ENCODE results near the gene SGPL1. TPM values are rescaled to one million over a fixed set of nuclear protein-coding genes. Genes with fewer than 3 reads are reported as not detected.

Gene SGPL1
- total RNA-seq, 5 donors from 2014 or later (not counting 1 experiment from before 2014, with no cell fraction given): 25.0 to 36.8 (median 27.9) TPM

DNA sequence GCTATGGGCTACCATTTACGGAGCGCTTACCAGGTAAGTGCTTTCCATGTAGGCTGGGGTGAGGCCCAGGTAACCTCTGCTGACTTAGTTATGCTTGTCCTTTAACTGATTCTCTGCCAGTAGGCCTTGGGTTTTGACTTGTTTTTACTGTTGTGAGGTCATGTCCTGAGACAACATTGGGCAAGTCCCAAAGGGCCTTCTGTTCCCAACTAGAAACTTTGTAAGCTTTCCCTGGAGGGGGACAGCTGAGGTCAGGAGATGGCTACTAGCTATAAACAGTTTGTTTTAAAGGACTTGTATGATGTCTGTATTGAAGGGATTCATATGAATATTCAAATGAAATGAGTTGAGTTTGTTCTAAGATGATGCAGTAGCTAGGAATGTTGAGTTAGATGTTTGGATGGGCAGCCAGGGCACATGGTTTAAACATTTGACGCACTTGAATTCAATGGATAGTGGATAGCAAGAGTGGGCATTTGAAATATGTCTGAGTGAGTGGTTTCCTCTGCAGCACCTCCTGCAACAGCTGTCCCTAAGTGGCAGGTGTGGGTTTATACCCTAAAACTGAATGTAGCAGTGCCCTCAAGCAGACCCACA lies 10.0 kb upstream of the SGPL1 start:
- ATAC-seq (replicated peaks in 1 of 4) (no peak), DNase-seq (no peak)
- H3K27me3 ChIP-seq (replicated peaks in 1 of 2; ENCODE audit: control insufficient read depth in 2 of 2, extremely low read depth in 1 of 2, insufficient read depth in 2 of 2, low read length in 1 of 2): peaks cover 0 to 6% of the 10 kb centered on the region in 2 experiments
- no peaks in the 10 kb centered on the region for H3K9me3 Mint-ChIP-seq
- H3K4me1 ChIP-seq (ENCODE audit: control insufficient read depth in 1 of 2, extremely low read depth in 1 of 2, insufficient read depth in 2 of 2, low read length in 2 of 2): no peaks in the 10 kb centered on the region
- no peaks in the 10 kb centered on the region for H3K4me1 Mint-ChIP-seq
- no peak overlapping the region for H3K27ac ChIP-seq (ENCODE audit: low read length)
- H3K9me3 ChIP-seq: no peaks in the 10 kb centered on the region
- H3K4me3 Mint-ChIP-seq: no peak overlapping the region
- H3K27ac Mint-ChIP-seq: no peak overlapping the region
- H3K27me3 Mint-ChIP-seq: peaks cover 12 to 25% of the 10 kb centered on the region in 2 donors
- ChIA-PET POLR2A (no interaction called here), CTCF (interaction anchor here (0.7 to 1.1 kb wide), 3 partner anchors 85 to 538 kb away, joined by 3 read pairs; no protein-coding TSS in a partner anchor)
- peaks cover 3% of the 10 kb centered on the region for H3K36me3 Mint-ChIP-seq
- H3K36me3 ChIP-seq (ENCODE audit: control insufficient read depth in 2 of 2, extremely low read depth in 1 of 2, insufficient read depth in 1 of 2, low read length in 1 of 2): no peaks in the 10 kb centered on the region
- WGBS (ENCODE audit: insufficient coverage): 100% methylated on average over 3 of the region's 3 CpGs
- no peak overlapping the region for H3K4me3 ChIP-seq (ENCODE audit: control insufficient read depth in 1 of 2, extremely low read depth in 1 of 2, low read length in 1 of 2)

GRCh38 chr10:70806841-70807240 lies 8.9 kb upstream of the SGPL1 start:
- POLR2A ChIA-PET: interaction anchor here in 1 of 2 donors (0.6 kb wide), 1 partner anchor 21 kb away, joined by 3 read pairs; no protein-coding TSS in a partner anchor
- H3K4me3 ChIP-seq (ENCODE audit: control insufficient read depth in 1 of 2, extremely low read depth in 1 of 2, low read length in 1 of 2): no peak overlapping the region
- H3K4me1 Mint-ChIP-seq: peaks cover 0 to 2% (median 0%) of the 10 kb centered on the region in 3 donors
- H3K9me3 Mint-ChIP-seq: no peaks in the 10 kb centered on the region
- H3K4me3 Mint-ChIP-seq: no peak overlapping the region
- peaks cover 0 to 3% of the 10 kb centered on the region in 2 experiments for H3K27me3 ChIP-seq (replicated peaks in 1 of 2; ENCODE audit: control insufficient read depth in 2 of 2, extremely low read depth in 1 of 2, insufficient read depth in 2 of 2, low read length in 1 of 2)
- H3K36me3 ChIP-seq (ENCODE audit: control insufficient read depth in 2 of 2, extremely low read depth in 1 of 2, insufficient read depth in 1 of 2, low read length in 1 of 2): no peaks in the 10 kb centered on the region
- CTCF ChIA-PET: no interaction called here
- H3K4me1 ChIP-seq (ENCODE audit: control insufficient read depth in 1 of 2, extremely low read depth in 1 of 2, insufficient read depth in 2 of 2, low read length in 2 of 2): no peaks in the 10 kb centered on the region
- ATAC-seq (replicated peaks in 1 of 4) (no peak), DNase-seq (no peak)
- H3K36me3 Mint-ChIP-seq: peaks cover 3% of the 10 kb centered on the region
- H3K27ac Mint-ChIP-seq: no peak overlapping the region
- WGBS (ENCODE audit: insufficient coverage): 100% methylated on average over 1 of the region's 1 CpG
- H3K27ac ChIP-seq (ENCODE audit: low read length): no peak overlapping the region
- peaks cover 12 to 23% of the 10 kb centered on the region in 2 donors for H3K27me3 Mint-ChIP-seq
- no peaks in the 10 kb centered on the region for H3K9me3 ChIP-seq

DNA sequence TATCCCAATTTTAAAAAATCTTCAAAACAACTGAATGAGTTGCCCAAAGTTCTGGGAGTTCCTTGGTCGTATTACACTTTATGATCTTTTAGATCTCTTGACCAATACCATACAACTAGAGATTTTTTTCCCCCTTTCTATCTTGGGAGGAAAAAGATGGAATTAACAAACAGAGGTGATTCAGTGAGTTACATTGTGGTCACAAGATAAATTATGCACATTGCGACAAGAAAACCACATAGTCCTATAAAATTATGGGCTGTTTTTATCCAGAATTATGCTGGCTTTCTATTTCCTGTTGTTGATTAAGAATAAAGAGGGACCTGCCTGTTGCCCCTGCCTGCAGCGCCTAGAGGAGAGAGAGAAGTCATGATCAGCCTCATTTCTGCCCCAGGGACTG lies 8.2 kb upstream of the SGPL1 start:
- Mint-ChIP-seq H3K27me3 (peaks cover 12 to 18% of the 10 kb centered on the region in 2 donors), H3K4me1 (peaks cover 0 to 2% (median 0%) of the 10 kb centered on the region in 3 donors), H3K36me3 (peaks cover 3% of the 10 kb centered on the region), H3K4me3 (no peak overlapping the region), H3K9me3 (no peaks in the 10 kb centered on the region), H3K27ac (no peak overlapping the region)
- no peak overlapping the region for H3K27ac ChIP-seq (ENCODE audit: low read length)
- no peak overlapping the region for H3K4me3 ChIP-seq (ENCODE audit: control insufficient read depth in 1 of 2, extremely low read depth in 1 of 2, low read length in 1 of 2)
- peaks cover 0 to 3% of the 10 kb centered on the region in 2 experiments for H3K27me3 ChIP-seq (replicated peaks in 1 of 2; ENCODE audit: control insufficient read depth in 2 of 2, extremely low read depth in 1 of 2, insufficient read depth in 2 of 2, low read length in 1 of 2)
- CTCF ChIA-PET: no interaction called here
- POLR2A ChIA-PET: interaction anchor here in 1 of 2 donors (0.6 kb wide), 1 partner anchor 20 kb away, joined by 3 read pairs; no protein-coding TSS in a partner anchor
- DNase-seq: no peak
- no CpG with 5 or more reads among the region's 3 CpGs for WGBS (ENCODE audit: insufficient coverage)
- no peaks in the 10 kb centered on the region for H3K4me1 ChIP-seq (ENCODE audit: control insufficient read depth in 1 of 2, extremely low read depth in 1 of 2, insufficient read depth in 2 of 2, low read length in 2 of 2)
- no peak for ATAC-seq (replicated peaks in 1 of 4)
- no peaks in the 10 kb centered on the region for H3K9me3 ChIP-seq
- H3K36me3 ChIP-seq (ENCODE audit: control insufficient read depth in 2 of 2, extremely low read depth in 1 of 2, insufficient read depth in 1 of 2, low read length in 1 of 2): no peaks in the 10 kb centered on the region

GRCh38 chr10:70809011-70809611 lies 6.6 kb upstream of the SGPL1 start:
- DNase-seq (no peak), ATAC-seq (replicated peaks in 1 of 4) (no peak)
- no peak overlapping the region for H3K4me3 Mint-ChIP-seq
- H3K27ac ChIP-seq (ENCODE audit: low read length): no peak overlapping the region
- no peaks in the 10 kb centered on the region for H3K9me3 ChIP-seq
- peaks cover 0 to 3% of the 10 kb centered on the region in 2 experiments for H3K27me3 ChIP-seq (replicated peaks in 1 of 2; ENCODE audit: control insufficient read depth in 2 of 2, extremely low read depth in 1 of 2, insufficient read depth in 2 of 2, low read length in 1 of 2)
- ChIA-PET POLR2A (no interaction called here), CTCF (no interaction called here)
- peaks cover 8 to 12% of the 10 kb centered on the region in 2 donors for H3K27me3 Mint-ChIP-seq
- H3K4me3 ChIP-seq (ENCODE audit: control insufficient read depth in 1 of 2, extremely low read depth in 1 of 2, low read length in 1 of 2): no peak overlapping the region
- H3K4me1 Mint-ChIP-seq: peaks cover under 1 to 4% (median 1%) of the 10 kb centered on the region in 3 donors
- no peak overlapping the region for H3K27ac Mint-ChIP-seq
- WGBS (ENCODE audit: insufficient coverage): 86% methylated on average over 4 of the region's 6 CpGs
- no peaks in the 10 kb centered on the region for H3K9me3 Mint-ChIP-seq
- H3K4me1 ChIP-seq (ENCODE audit: control insufficient read depth in 1 of 2, extremely low read depth in 1 of 2, insufficient read depth in 2 of 2, low read length in 2 of 2): no peaks in the 10 kb centered on the region
- H3K36me3 Mint-ChIP-seq: peaks cover 3% of the 10 kb centered on the region
- no peaks in the 10 kb centered on the region for H3K36me3 ChIP-seq (ENCODE audit: control insufficient read depth in 2 of 2, extremely low read depth in 1 of 2, insufficient read depth in 1 of 2, low read length in 1 of 2)

DNA sequence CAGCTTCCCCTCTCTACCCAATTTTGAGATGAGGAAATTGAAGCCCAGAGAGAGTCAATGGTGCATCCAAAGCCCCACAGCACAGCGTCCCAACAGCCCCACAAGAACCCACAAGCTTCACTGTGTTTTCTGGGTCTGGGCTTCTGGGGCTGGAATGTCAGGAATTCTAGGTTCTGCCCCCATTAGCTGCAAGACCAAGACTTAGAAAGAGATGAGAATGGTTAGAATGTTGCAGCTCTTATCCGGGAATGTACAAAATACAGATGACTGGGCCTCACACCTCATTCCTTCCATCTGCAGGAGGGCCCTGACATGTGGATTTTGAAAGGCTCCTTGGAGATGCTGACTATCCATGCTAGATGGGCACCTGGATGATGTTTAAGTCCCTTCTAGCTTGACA lies 6.0 kb upstream of the SGPL1 start:
- Histone ChIP-seq H3K4me3 (ENCODE audit: control insufficient read depth in 1 of 2, extremely low read depth in 1 of 2, low read length in 1 of 2) (no peak overlapping the region), H3K36me3 (ENCODE audit: control insufficient read depth in 2 of 2, extremely low read depth in 1 of 2, insufficient read depth in 1 of 2, low read length in 1 of 2) (no peaks in the 10 kb centered on the region), H3K9me3 (no peaks in the 10 kb centered on the region), H3K27me3 (replicated peaks in 1 of 2; ENCODE audit: control insufficient read depth in 2 of 2, extremely low read depth in 1 of 2, insufficient read depth in 2 of 2, low read length in 1 of 2) (peaks cover 0 to 3% of the 10 kb centered on the region in 2 experiments), H3K4me1 (ENCODE audit: control insufficient read depth in 1 of 2, extremely low read depth in 1 of 2, insufficient read depth in 2 of 2, low read length in 2 of 2) (no peaks in the 10 kb centered on the region), H3K27ac (ENCODE audit: low read length) (no peak overlapping the region)
- ChIA-PET CTCF (interaction anchor here in 1 of 2 donors (0.7 kb wide), 1 partner anchor 71 kb away, joined by 3 read pairs; no protein-coding TSS in a partner anchor), POLR2A (no interaction called here)
- Mint-ChIP-seq H3K9me3 (no peaks in the 10 kb centered on the region), H3K27ac (no peak overlapping the region), H3K27me3 (peaks cover 7 to 11% of the 10 kb centered on the region in 2 donors), H3K36me3 (peaks cover 3% of the 10 kb centered on the region), H3K4me3 (no peak overlapping the region), H3K4me1 (peaks cover 6 to 10% (median 8%) of the 10 kb centered on the region in 3 donors)
- DNase-seq: no peak
- no peak for ATAC-seq (replicated peaks in 1 of 4)
- WGBS (ENCODE audit: insufficient coverage): no CpG with 5 or more reads among the region's 2 CpGs

DNA sequence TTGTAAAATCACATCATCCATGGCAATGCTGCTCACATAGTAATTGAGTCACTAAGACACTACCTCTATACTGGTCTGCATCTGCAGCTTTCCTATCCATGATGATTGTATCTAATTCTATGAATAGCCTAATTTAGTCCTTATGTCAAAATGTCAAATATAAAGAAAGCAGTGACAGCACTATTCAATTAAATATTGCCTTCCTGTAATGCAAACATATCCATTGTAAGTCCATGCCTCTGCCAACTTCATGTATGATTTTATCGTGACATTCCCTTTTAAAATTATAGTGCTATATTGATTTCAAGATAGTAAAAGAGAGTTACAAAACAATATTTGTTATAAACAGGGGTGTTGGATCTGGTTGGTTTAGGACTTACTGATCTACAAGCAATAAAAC lies 4.8 kb upstream of the SGPL1 start:
- ATAC-seq (replicated peaks in 1 of 4): no peak
- peaks cover 0 to 7% of the 10 kb centered on the region in 2 experiments for H3K4me1 ChIP-seq (ENCODE audit: control insufficient read depth in 1 of 2, extremely low read depth in 1 of 2, insufficient read depth in 2 of 2, low read length in 2 of 2)
- POLR2A ChIA-PET: no interaction called here
- Mint-ChIP-seq H3K9me3 (no peaks in the 10 kb centered on the region), H3K4me3 (no peak overlapping the region), H3K36me3 (no peaks in the 10 kb centered on the region), H3K4me1 (peaks cover 11 to 18% (median 11%) of the 10 kb centered on the region in 3 donors), H3K27ac (no peak overlapping the region), H3K27me3 (peaks cover 4 to 7% of the 10 kb centered on the region in 2 donors)
- WGBS (ENCODE audit: insufficient coverage): no CpG with 5 or more reads among the region's 1 CpG
- H3K27me3 ChIP-seq (replicated peaks in 1 of 2; ENCODE audit: control insufficient read depth in 2 of 2, extremely low read depth in 1 of 2, insufficient read depth in 2 of 2, low read length in 1 of 2): peaks cover 0 to 2% of the 10 kb centered on the region in 2 experiments
- no peak for DNase-seq
- no peak overlapping the region for H3K4me3 ChIP-seq (ENCODE audit: control insufficient read depth in 1 of 2, extremely low read depth in 1 of 2, low read length in 1 of 2)
- H3K27ac ChIP-seq (ENCODE audit: low read length): no peak overlapping the region
- no peaks in the 10 kb centered on the region for H3K9me3 ChIP-seq
- no peaks in the 10 kb centered on the region for H3K36me3 ChIP-seq (ENCODE audit: control insufficient read depth in 2 of 2, extremely low read depth in 1 of 2, insufficient read depth in 1 of 2, low read length in 1 of 2)
- CTCF ChIA-PET: no interaction called here

All from T-cell (primary cell).